ENCODE data around the gene NT5E. TPM values are rescaled to one million over a fixed set of nuclear protein-coding genes. Genes with fewer than 3 reads are reported as not detected.

Gene NT5E
- total RNA-seq, 1 experiment from 2014 or later: 70.0 TPM

DNA sequence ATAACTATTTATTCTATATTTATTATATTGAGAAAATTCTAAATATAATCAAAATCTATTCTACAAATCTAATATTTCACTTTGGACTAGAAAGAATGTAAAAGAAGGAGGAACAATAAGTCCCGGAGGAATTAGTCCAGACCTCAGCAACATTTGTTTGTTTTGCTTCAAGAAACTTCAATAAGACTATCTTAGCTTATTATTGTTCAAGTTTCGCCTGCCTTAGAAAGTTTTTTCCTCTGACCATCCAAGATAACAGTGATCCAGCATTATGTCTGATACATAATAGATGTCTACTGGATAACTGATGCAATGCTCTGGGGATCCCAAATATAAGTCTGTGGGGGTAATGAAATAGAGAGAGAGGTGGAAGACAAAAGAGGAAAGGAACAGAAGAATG, 28.7 kb upstream of the NT5E start:
- no peak for DNase-seq (ENCODE audit: extremely low read depth, low read depth)

DNA sequence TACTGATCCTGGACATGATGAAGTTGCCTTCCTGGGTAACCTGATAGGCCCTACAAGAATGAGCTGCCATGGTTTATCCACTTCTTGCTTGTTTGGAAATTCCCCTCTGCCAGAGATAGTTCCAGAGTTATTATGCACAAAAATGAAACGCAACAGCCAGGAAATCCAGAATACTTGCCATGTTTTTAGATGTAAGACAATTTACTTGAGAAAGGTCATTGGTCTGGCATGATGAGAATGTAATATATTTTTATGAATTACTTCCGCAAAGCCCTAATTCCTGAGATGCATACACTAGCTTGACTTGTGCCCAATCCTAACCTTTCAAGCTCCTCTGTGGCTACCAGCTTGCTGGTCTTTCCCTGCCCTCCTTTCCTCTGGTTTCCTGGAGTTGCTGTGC, 27.9 kb upstream of the NT5E start:
- DNase-seq (ENCODE audit: extremely low read depth, low read depth): no peak

DNA sequence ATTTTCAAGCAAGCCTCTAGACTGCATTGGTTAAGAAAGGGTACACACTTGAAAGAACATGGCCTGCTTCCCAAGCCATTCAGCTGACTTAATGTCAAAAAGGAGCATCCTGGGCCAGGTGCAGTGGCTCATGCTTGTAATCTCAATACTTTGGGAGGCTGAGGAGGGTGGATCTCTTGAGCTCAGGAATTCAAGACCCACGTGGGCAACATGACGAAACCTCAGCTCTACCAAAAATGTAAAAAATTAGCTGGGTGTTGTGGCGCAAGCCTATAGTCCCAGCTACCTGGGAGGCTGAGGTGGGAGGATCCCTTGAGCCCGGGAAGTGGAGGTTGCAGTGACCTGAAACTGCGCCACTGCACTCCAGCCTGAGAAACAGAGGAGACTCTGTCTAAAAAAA, 26.9 kb upstream of the NT5E start:
- DNase-seq (ENCODE audit: extremely low read depth, low read depth): no peak

DNA sequence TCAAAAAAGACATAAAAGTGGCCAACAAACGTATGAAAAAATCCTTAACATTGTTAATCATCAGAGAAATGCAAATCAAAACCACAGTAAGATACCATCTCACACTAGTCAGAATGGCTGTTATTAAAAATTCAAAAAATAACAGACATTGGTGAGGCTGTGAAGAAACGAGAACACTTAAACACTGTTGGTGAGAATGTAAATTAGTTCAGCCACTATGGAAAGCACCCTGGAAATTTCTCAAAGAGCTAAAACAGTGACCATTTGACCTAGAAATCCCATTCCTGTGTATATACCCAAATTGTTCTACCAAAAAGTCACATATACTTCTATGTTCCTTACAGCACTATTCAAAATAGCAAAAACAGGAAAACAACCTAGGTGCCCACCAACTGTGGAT, 24.9 kb upstream of the NT5E start:
- DNase-seq (ENCODE audit: extremely low read depth, low read depth): no peak

DNA sequence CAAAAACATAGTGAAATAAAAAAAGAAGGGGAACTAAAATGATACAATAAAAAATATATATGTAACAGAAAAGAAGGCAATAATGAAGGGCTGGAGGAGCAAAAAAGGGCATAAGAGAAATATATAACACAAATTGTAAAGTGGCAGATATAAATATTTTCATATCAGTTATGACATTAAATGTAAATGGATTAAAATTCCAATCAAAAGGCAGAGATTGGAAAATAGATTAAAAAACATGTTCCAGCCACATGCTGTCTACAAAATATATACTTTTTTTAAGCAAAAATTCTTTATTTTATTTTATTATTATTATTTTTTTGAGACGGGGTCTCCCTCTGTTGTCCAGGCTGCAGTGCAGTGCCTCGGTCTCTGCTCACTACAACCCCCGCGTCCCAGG, 23.9 kb upstream of the NT5E start:
- no peak for DNase-seq (ENCODE audit: extremely low read depth, low read depth)

DNA sequence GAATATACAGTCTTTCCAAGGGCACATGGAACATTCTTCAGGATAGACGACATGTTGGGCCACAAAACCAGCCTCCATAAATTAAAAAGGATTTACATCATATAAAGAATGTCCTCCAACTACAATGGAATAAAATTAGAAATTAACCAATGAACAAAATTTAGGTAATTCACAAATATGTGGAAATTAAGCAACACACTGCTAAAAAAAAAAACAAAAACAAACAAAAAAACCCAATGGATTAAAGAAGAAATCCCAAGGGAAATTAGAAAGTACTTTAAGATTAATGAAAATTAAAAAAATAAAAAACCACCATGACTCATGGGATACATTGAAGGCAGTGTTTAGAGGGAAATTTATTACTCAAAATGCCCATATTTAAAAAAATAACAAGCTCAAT, 21.4 kb upstream of the NT5E start:
- no peak for DNase-seq (ENCODE audit: extremely low read depth, low read depth)

DNA sequence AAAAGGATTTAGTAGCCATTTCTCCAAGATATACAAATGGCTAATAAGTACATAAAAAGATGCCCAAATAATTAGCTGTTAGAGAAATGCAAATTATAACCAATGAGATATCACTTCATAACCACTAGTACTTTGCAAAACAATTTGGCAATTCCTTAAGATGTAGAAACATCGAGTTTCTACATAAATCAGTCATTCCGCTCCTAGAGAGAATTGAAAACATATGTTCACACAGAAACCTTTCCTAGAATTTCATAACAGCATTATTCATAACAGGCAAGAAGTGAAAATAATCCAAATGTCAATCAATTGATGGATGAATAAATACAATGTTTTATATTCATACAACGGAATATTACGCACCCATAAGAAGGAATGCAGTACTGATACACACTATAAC, 20.5 kb upstream of the NT5E start:
- no peak for DNase-seq (ENCODE audit: extremely low read depth, low read depth)

DNA sequence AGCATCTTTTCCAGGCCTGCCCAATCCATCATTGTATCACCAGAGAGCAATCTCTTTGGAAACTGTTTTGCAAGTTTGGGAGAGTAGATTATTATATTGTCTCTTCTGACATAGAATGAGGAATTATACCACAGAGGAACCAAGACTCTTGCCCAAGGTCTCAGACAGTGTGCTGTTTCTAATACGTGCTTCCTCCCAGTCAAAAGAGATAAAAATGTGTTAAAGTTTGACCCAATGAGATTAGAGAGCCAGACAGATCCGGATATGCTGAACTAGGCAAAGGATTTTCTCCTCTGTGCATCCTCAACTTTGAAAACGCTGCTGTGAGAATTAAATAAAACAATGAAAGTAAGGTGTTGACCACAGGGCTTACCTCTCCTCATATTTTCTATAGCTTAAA, 18.6 kb upstream of the NT5E start:
- DNase-seq (ENCODE audit: extremely low read depth, low read depth): no peak

DNA sequence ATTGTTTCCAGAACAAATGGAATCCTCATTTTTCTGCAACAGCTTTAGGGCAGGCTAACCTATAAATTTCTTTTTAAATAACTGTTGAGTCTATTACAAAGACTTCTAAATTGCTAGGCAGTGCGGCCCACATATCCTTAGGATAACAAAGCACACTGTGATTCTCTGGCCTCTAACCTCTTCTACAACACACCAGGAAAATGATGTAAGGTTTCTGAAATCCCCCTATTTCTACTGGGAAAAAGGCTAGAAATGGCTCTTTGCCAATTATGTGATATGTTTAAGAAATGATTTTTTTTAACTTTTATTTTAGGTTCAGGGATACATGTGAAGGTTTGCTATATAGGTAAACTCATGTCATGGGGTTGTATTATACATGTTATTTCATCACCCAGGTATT, 17.3 kb upstream of the NT5E start:
- DNase-seq (ENCODE audit: extremely low read depth, low read depth): no peak

DNA sequence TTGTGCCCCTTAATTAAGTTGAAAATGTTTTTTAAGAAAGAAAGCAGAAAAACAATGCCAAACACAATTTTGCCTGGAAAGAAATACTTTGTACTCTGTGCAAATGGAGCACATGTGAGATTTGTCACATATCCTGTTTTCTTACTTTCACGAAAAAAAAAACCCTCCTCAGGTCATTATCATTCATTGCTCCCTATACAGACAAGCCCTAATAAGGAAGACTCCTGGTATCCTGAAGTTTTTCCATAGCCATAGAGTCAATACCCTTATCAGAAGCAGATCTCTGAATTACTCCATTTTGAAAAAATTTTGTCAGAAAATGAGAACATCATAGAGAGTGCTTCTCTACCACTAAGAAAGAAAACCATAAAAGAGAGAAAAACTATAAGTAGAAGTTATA, 14.0 kb upstream of the NT5E start:
- DNase-seq (ENCODE audit: extremely low read depth, low read depth): no peak

DNA sequence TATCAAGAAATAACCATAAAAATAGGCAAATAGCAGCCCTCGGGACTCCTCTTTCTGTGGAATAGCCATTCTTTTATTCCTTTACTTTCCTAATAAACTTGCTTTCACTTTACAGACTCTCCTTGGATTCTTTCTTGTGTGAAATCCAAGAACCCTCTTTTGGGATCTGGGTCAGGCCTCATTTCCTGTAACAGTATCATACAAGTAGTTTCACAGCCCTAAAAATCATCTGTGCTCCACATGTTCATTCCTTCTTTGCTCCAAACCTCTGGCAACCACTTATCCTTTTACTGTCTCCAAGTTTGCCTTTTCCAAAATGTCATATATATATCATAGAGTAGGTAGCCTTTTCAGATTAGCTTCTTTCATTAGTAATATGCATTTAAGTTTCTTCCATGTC, 13.5 kb upstream of the NT5E start:
- no peak for DNase-seq (ENCODE audit: extremely low read depth, low read depth)

DNA sequence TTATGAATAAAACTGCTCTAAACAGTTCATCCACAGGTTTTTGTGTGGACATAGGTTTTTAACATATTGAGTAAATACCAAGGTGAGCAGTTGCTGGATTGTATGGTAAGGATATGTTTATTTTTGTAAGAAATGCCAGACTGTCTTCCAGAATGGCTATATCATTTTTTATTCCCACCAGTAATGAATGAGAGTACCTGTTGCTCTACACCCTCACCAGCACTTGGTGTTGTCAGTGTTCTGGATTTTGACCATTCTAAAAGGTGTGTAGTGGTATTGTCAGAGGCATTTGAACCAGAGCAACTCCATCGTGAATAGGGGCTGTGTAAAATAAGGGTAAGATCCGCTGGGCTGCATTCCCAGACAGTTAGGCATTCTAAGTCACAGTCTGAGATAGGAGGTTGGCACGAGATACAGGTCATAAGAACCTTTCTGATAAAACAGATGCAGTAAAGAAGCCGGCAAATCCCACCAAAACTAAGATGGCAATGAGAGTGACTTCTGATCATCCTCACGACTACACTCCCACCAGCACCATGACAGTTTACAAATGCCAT, 12.9 kb upstream of the NT5E start:
- no peak for DNase-seq (ENCODE audit: extremely low read depth, low read depth)

DNA sequence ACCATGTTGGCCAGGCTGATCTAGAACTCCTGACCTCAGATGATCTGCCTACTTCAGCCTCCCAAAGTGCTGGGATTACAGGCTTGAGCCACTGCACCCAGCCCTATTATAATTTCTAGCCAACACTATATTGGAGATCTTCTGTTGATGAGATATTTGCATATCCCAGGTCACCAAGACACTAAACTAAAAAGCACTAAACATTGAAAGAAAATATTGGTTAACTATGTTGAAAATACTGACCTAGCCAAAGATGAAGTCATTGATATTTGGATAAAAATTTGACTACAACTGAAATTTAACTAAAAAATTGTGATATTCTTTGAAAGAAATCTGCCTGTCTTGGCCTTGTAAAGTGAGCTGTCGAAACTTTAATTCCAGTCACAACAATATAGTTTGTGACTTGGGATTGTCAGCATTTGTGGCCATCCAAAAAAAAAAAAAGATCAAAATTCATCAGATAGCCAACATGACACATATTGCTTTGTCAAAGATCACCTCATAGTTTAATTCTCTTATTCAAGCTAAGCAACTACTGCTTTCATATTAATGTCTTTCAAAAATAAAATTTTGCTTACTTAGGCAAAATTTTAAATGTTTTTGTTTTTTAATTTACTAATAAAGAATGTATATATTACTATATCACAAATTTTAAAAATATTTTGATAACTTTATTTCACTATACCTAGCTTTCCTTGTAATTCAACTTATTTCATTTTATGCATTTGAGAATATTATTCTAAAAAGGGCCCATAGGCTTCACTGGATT, 6.3 kb upstream of the NT5E start:
- no peak for DNase-seq (ENCODE audit: extremely low read depth, low read depth)

DNA sequence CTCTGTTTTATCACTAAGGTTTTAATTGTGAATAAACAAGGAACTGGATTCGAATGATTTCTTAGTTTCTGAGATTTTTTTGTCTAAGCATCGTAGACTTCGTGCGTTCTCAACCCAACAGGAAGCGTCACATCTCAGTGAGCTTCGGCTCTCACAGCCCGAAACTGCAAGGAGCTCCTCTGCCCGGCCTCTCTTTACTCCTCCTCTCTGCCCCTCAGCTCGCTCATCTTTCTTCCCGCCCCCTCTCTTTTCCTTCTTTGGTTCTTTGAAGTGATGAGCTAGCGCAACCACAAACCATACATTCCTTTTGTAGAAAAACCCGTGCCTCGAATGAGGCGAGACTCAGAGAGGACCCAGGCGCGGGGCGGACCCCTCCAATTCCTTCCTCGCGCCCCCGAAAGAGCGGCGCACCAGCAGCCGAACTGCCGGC, 480 bp upstream of the NT5E start:
- DNase-seq (ENCODE audit: extremely low read depth, low read depth): no peak

DNA sequence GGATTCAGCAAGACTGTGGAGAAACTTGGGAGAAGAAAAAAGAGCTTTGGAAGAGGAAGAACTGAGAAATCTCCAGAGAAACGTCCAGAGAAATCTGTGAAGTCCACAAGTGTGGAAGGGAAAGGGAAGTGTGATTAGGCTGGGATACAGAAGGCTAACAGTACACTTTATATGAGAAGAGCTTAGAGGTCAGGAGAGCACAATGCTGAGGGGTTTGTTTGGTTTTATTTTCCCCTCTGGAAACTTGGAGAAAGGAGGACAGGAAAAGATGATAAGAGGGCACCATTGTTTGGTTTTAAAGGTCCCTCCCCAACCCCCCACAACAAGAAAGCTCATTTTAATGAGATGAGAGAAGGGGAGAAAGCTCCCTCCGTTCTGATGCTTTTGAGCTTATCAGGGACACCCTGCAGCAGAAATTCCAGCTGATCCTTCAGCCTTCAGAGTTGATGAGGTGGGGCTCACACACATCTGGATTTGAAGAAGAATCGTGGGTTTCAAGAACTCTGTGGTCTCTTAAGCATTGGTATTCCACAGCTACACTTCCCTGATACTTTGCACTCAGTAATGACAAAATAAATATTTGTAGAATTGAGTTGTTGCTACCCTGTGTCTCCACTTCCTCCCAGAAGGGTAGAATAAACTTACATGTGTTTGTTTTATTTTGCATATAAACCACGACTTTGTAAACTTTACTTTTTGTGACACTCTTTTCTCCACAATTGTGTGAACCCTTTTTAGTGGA, 1.9 kb downstream of the NT5E start:
- no peak for DNase-seq (ENCODE audit: extremely low read depth, low read depth)

DNA sequence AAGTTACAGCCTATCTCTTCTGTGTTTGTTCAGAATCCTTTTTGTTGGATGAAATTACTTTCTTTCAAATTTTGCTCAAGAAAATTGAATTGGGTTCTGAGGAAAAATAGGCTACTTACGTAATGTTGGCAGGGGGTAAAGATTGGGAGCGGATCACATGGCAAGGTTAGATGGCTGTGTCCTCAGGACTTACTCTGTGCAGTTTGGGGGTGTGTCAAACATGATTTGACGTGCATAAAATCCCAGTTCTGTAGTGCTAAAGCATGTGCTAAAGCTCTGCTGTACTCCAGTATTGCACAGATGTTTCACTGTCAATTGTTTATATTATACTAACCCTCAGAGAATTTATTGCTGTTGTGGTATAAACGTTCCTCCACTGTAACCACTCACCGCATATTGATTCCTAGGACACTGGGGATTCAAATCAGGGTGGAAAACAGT, 2.6 kb downstream of the NT5E start:
- DNase-seq (ENCODE audit: extremely low read depth, low read depth): no peak

DNA sequence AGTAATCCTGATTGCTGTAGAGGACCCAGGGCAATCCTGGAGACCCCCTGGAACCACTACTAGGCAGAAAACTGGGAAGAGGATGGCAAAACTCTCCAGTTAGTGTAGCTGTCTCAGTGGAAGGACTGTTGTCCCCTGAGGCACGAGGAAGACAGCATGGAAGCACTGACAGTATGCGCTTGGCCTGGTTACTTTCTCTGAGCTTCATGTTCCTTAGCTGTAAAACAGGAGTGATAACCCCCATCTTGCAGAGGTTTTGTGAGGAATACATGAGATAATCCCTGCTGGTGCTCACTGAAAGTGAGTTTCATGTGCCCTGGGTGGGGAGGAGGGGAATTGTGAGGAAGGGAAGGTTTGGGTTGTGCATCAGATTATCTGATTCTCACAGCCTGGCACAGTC, 3.2 kb downstream of the NT5E start:
- no peak for DNase-seq (ENCODE audit: extremely low read depth, low read depth)

DNA sequence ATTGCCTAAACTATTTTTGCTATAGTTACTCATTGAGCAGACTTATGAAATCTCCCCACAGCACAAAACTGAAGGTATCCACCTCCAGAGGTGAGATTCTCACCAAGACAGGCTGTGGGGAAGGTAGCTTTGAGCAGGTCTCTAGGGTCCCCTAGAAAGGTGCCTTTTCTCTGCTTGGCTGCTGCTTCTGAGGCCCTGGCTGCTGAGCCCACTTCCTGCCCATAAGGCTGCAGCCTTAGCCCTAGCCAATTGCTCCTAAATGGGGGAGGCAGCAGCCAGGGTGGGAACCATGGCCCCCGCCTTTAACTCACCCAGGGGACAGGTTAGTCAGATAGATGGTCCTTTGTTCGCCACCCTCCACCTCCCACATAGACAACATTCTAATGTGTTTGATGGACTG, 3.6 kb downstream of the NT5E start:
- DNase-seq (ENCODE audit: extremely low read depth, low read depth): no peak

DNA sequence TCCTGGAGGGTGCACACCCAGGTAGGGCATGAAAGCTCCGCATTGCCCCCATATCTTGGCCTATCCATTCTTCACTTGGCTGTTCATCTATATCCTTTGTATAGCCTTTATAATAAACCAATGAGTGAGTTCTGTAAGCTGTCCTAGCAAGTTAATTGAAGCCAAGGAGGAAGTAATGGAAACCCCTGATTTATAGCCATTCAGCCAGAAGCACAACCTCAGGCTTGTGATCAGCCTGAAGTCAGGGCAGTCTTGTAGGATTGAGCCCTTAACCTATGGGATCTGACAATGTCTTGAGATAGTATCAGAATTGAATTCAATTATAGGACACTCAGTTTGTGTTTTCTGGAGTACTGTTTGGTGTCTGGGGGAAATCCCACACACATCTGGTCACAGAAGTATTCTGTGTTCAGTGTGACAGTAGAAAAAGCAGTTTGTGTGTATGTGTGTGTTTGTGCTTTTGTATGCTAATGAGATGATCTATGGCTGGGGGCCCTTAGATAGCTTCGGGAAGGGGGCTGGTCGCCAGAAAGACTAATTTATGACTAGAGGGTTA, 5.7 kb downstream of the NT5E start:
- no peak for DNase-seq (ENCODE audit: extremely low read depth, low read depth)

DNA sequence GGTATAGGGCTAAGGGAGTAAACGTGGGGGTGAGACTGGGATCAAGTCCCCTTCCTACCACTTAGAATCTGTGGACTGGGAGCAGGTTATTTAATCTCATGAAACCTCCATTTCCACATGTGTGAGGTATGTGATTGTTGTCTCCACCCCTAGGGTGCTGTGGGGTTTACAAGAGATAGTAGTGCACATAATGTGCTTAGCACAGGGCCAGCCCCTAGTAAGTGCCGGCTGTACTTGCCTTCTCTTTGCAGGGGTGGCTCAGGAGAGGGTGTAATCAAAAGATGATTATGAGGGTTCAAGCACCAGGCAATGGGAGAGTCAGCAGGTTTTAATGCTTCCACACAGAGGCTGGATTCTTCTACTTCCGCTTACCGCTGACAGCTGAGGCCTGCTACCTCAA, 6.9 kb downstream of the NT5E start:
- DNase-seq (ENCODE audit: extremely low read depth, low read depth): no peak

DNA sequence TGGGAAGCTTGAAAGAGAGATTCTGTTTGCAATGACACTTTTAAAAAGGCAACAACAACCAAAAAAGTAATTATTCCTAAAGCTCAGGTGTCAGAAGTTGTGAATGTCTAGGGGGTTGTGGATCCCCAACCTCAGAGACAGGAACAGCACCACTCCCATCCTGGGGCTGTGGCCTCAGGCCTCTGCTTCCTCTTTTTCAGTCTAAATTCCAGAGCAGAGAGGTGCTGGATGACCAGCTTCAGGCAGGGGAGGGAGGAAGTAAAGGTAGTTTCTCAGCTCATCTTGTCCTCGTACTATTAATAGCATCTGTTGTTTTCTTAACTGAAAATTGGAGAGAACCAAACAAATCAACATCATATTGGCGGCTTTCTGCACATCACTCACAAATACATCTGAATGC, 8.3 kb downstream of the NT5E start:
- no peak for DNase-seq (ENCODE audit: extremely low read depth, low read depth)

DNA sequence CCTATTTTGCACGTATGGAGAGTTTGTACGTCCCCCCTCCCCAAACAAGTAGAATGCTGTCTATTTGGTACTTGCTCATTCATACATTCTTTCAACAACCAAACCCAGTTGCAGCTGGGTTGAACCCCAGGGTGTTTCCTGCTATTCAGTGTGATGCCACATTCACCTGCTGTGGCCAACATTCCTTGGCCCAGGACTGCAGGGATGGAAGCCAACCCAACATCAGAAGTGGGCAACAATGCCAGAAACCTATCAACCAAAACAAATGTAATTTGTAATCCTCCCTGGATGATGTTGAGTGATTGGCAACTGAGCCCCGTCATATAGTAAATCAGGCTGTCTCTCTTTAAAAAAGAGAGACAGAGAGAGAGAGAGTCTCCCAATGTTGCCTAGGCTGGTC, 8.9 kb downstream of the NT5E start:
- no peak for DNase-seq (ENCODE audit: extremely low read depth, low read depth)

Measured in NCI-H460 (cell line).